GM23338 (cell line): ENCODE results near the gene HLA-DMB. TPM values are rescaled to one million over a fixed set of nuclear protein-coding genes. Genes with fewer than 3 reads are reported as not detected.

ENCODE experiments used
- ATAC-seq: fragments of 200-7000 bp; cut with Tn5 transposase; 3 replicates; pipeline ENCODE4 v1.9.1; 2020
- DNase-seq: peaks from one replicate; pipeline ENCODE4 v3.0.0-alpha.2; 2015; ENCODE audit warnings: low spot score
- H2AFZ ChIP-seq: fragments of 200-600 bp; sonication (generic); 2 replicates; pipeline ENCODE4 v1.8.0; 2016; ENCODE audit warnings: antibody characterized with exemption, mild to moderate bottlenecking, moderate library complexity
- H3F3A ChIP-seq: fragments of 200-600 bp; sonication (generic); replicated peaks from 2 replicates; pipeline ENCODE4 v1.8.0; 2017; ENCODE audit warnings: antibody characterized with exemption, mixed run types, low read depth
- H3K27ac ChIP-seq: fragments of 200-600 bp; sonication (generic); 2 replicates; pipeline ENCODE4 v1.6.1; 2016; ENCODE audit warnings: low read depth
- H3K27me3 ChIP-seq: fragments of 200-600 bp; sonication (generic); 2 replicates; pipeline ENCODE4 v1.8.0; 2016; ENCODE audit warnings: mild to moderate bottlenecking, mixed run types, moderate library complexity; ENCODE audit not compliant: insufficient read depth
- H3K36me3 ChIP-seq: fragments of 200-600 bp; sonication (generic); 2 replicates; pipeline ENCODE4 v1.8.0; 2016; ENCODE audit warnings: mild to moderate bottlenecking; ENCODE audit not compliant: insufficient read depth
- H3K4me1 ChIP-seq: fragments of 200-600 bp; sonication (generic); 2 replicates; pipeline ENCODE4 v1.8.0; 2016; ENCODE audit warnings: mild to moderate bottlenecking, moderate library complexity; ENCODE audit not compliant: insufficient read depth
- H3K4me2 ChIP-seq: fragments of 200-600 bp; sonication (generic); 2 replicates; pipeline ENCODE4 v1.7.1; 2017; ENCODE audit warnings: mixed run types
- H3K4me3 ChIP-seq: fragments of 200-600 bp; sonication (generic); 2 replicates; pipeline ENCODE4 v1.6.1; 2016; ENCODE audit warnings: mixed run types
- H3K79me2 ChIP-seq: fragments of 200-600 bp; sonication (generic); replicated peaks from 2 replicates; pipeline ENCODE4 v1.8.0; 2017; ENCODE audit warnings: mild to moderate bottlenecking; ENCODE audit not compliant: insufficient read depth
- H3K9me2 ChIP-seq: fragments of 200-600 bp; sonication (generic); 2 replicates; pipeline ENCODE4 v1.8.0; 2017; ENCODE audit not compliant: insufficient read depth
- H4K20me1 ChIP-seq: fragments of 200-600 bp; sonication (generic); replicated peaks from 2 replicates; pipeline ENCODE4 v1.8.0; 2017; ENCODE audit warnings: mild to moderate bottlenecking; ENCODE audit not compliant: insufficient read depth
- H3K27ac Mint-ChIP-seq: 2 replicates; pipeline ENCODE4 v1.8.0; 2020; ENCODE audit warnings: inconsistent platforms, mild to moderate bottlenecking, moderate library complexity, mixed read lengths
- H3K27me3 Mint-ChIP-seq: 3 replicates; pipeline ENCODE4 v1.8.0; 2022; ENCODE audit warnings: low read depth, mild to moderate bottlenecking, moderate library complexity, mixed read lengths, inconsistent platforms; ENCODE audit not compliant: insufficient read depth, poor library complexity
- H3K36me3 Mint-ChIP-seq: 3 replicates; pipeline ENCODE4 v1.8.0; 2021; ENCODE audit warnings: low read depth, mild to moderate bottlenecking, inconsistent platforms, moderate library complexity, mixed read lengths
- H3K4me1 Mint-ChIP-seq: 3 replicates; pipeline ENCODE4 v1.8.0; 2020; ENCODE audit warnings: mild to moderate bottlenecking, inconsistent platforms, mixed read lengths
- H3K4me3 Mint-ChIP-seq: 3 replicates; pipeline ENCODE4 v1.8.0; 2021; ENCODE audit warnings: moderate library complexity, mild to moderate bottlenecking, inconsistent platforms, mixed read lengths
- H3K9me3 Mint-ChIP-seq: 3 replicates; pipeline ENCODE4 v1.8.0; 2020; ENCODE audit warnings: moderate library complexity, mild to moderate bottlenecking, inconsistent platforms, mixed read lengths
- CREB1 ChIP-seq: fragments of 250-450 bp; sonication (Bioruptor Pico); IDR thresholded peaks from 2 replicates; pipeline ENCODE4 v1.5.0; 2020; ENCODE audit warnings: low read depth, mild to moderate bottlenecking, moderate library complexity
- CTCF ChIP-seq, 2 experiments: fragments of 200-600 bp in 1 of 2; sonication (generic) in 1 of 2; conservative IDR thresholded peaks; 2 replicates each; pipeline versions ENCODE4 v1.5.1 to v1.6.1; 2016 to 2017; ENCODE audit warnings: antibody characterized with exemption in 2 of 2, low read depth in 2 of 2, mild to moderate bottlenecking in 2 of 2, moderate library complexity in 1 of 2
- ETS1 ChIP-seq: IDR thresholded peaks from 2 replicates; pipeline ENCODE4 v1.6.1; 2016; ENCODE audit warnings: antibody characterized with exemption
- EZH2 ChIP-seq: fragments of 200-600 bp; sonication (generic); IDR thresholded peaks from one replicate; pipeline ENCODE4 v1.8.0; 2017; ENCODE audit warnings: antibody characterized with exemption, mild to moderate bottlenecking, low read depth; ENCODE audit not compliant: unreplicated experiment
- EZH2phosphoT487 ChIP-seq: fragments of 200-600 bp; sonication (generic); IDR thresholded peaks from one replicate; pipeline ENCODE4 v1.8.1; 2018; ENCODE audit warnings: antibody characterized with exemption; ENCODE audit not compliant: unreplicated experiment
- JUNB ChIP-seq: IDR thresholded peaks from one replicate; pipeline ENCODE4 v1.6.1; 2016; ENCODE audit warnings: antibody characterized with exemption; ENCODE audit not compliant: unreplicated experiment
- NANOG ChIP-seq: IDR thresholded peaks from 2 replicates; pipeline ENCODE4 v1.6.1; 2016; ENCODE audit warnings: antibody characterized with exemption, borderline replicate concordance
- POLR2AphosphoS5 ChIP-seq: IDR thresholded peaks from 2 replicates; pipeline ENCODE4 v1.6.1; 2016; ENCODE audit warnings: antibody characterized with exemption, low read depth
- REST ChIP-seq: IDR thresholded peaks from one replicate; pipeline ENCODE4 v1.6.1; 2018; ENCODE audit warnings: antibody characterized with exemption; ENCODE audit not compliant: unreplicated experiment
- ZNF114 ChIP-seq: fragments of 250-450 bp; sonication (Bioruptor Pico); IDR thresholded peaks from 2 replicates; pipeline ENCODE4 v1.5.0; 2020; ENCODE audit warnings: mild to moderate bottlenecking, moderate library complexity
- ZNF331 ChIP-seq: fragments of 250-450 bp; sonication (Bioruptor Pico); IDR thresholded peaks from 2 replicates; pipeline ENCODE4 v1.5.0; 2020; ENCODE audit warnings: low read depth, mild to moderate bottlenecking, moderate library complexity
- polyA plus RNA-seq: library from polyadenylated mRNA; unstranded; fragments of >200 nt; fragmentation: Nextera tagmentation; extraction: Ambion mirVana; gene quantifications from 2 replicates; pipeline ENCODE4 v1.2.1, GENCODE V29; 2016
- total RNA-seq: library from RNA; depleted of rRNA; stranded (reverse); fragments of >200 nt; shearing (Covaris generic); gene quantifications from 2 replicates; pipeline ENCODE4 v1.2.3, GENCODE V29; 2014

The HLA-DMB gene
- total and polyA plus RNA-seq, 2 experiments from 2014 or later = 0.70 to 1.6 TPM

GRCh38 chr6:32970413-32971241 lies 29.8 kb upstream of the HLA-DMB start (continued):
- no peak for TF ChIP-seq JUNB
- TF ChIP-seq ETS1 = no peak
- no peak for TF ChIP-seq CTCF (conservative IDR thresholded peaks at IDR 0.05; ENCODE audit: low read depth in 2 of 2)
- TF ChIP-seq ZNF114 (CRISPR knock-in tag) = no peak
- TF ChIP-seq ZNF331 (CRISPR knock-in tag) = no peak
- no peak for TF ChIP-seq EZH2

GRCh38 chr6:32969685-32970412 lies 29.0 kb upstream of the HLA-DMB start:
- H4K20me1 ChIP-seq = peaks cover 24% of the 10 kb centered on the region
- Mint-ChIP-seq H3K27ac (peak overlapping the region; percentile 100), H3K4me3 (peak overlapping the region; percentile 98), H3K9me3 (peaks cover 12% of the 10 kb centered on the region), H3K36me3 (peaks cover 53% of the 10 kb centered on the region), H3K27me3 (peaks cover 48% of the 10 kb centered on the region), H3K4me1 (peaks cover 12% of the 10 kb centered on the region)
- peaks cover 14% of the 10 kb centered on the region; the same call in 1 of the 2 replicates for H3K4me1 ChIP-seq
- peak; percentile 88 for DNase-seq
- peak overlapping the region; percentile 99 for H3K4me3 ChIP-seq
- no peak overlapping the region for H2AFZ ChIP-seq
- peak overlapping the region; percentile 100 for H3K27ac ChIP-seq
- peak; percentile 1 for ATAC-seq
- H3K36me3 ChIP-seq = peaks cover 19% of the 10 kb centered on the region
- H3F3A ChIP-seq = peaks cover 32% of the 10 kb centered on the region
- no peaks in the 10 kb centered on the region for H3K9me2 ChIP-seq
- peak overlapping the region; percentile 100 for H3K4me2 ChIP-seq
- peaks cover 59% of the 10 kb centered on the region for H3K79me2 ChIP-seq
- no peaks in the 10 kb centered on the region for H3K27me3 ChIP-seq
- TF ChIP-seq CTCF (conservative IDR thresholded peaks at IDR 0.05; ENCODE audit: low read depth in 2 of 2) = peak; percentile 12 to 26; a peak in 3 of 4 replicates
- TF ChIP-seq REST = no peak
- no peak for TF ChIP-seq JUNB
- no peak for TF ChIP-seq ZNF114 (CRISPR knock-in tag)
- TF ChIP-seq NANOG = no peak
- no peak for TF ChIP-seq ETS1
- TF ChIP-seq ZNF331 (CRISPR knock-in tag) = 0 out of 2 replicates have a peak, but pooled peaks have one; percentile 18
- TF ChIP-seq POLR2AphosphoS5 = peak; percentile 43; the same call in 1 of the 2 replicates
- TF ChIP-seq EZH2phosphoT487 = no peak
- TF ChIP-seq CREB1 (CRISPR knock-in tag) = no peak; the same call in 1 of the 2 replicates
